OCI-LY7 (cell line): Measurements from ENCODE around the gene PTPRCAP.

Source experiments
- CTCF ChIP-seq: fragments of 200-600 bp; sonication (generic); conservative IDR thresholded peaks from 2 replicates; pipeline ENCODE4 v1.5.1; 2014; ENCODE audit warnings: mild to moderate bottlenecking, antibody characterized with exemption, low read length, moderate library complexity, mixed read lengths
- EZH2phosphoT487 ChIP-seq: fragments of 200-600 bp; sonication (generic); IDR thresholded peaks from 2 replicates; pipeline ENCODE4 v1.6.1; 2018; ENCODE audit warnings: low read depth, borderline replicate concordance, mild to moderate bottlenecking, mixed run types, antibody characterized with exemption, low read length, moderate library complexity, mixed read lengths

GRCh38 chr11:67396587-67397389 is 40.7 kb downstream of the PTPRCAP start:
- TF ChIP-seq EZH2phosphoT487 (no peak), CTCF (no peak)
